Measurements from ENCODE around the gene RNU7-1. TPM values are rescaled to one million over a fixed set of nuclear protein-coding genes. Genes with fewer than 3 reads are reported as not detected.

The RNU7-1 gene
- total and polyA plus RNA-seq, 9 of the 15 experiments (the other 6 are each of a cell fraction or from before 2014, with no cell fraction given): not detected

- TF ChIP-seq ZEB2 (IDR thresholded peaks at IDR 0.05) (peak; percentile 45; the same call in 1 of the 2 replicates), NONO (IDR thresholded peaks at IDR 0.05; ENCODE audit: low read depth in 2 of 2, low read length in 1 of 2) (peak in 1 of 2 experiments; percentile 96; a peak in 2 of 4 replicates), RNF2 (IDR thresholded peaks at IDR 0.05) (peak; percentile 60), CHAMP1 (IDR thresholded peaks at IDR 0.05) (no peak), EZH2 (IDR thresholded peaks at IDR 0.05; ENCODE audit: borderline replicate concordance, low read depth, low read length) (no peak), MTA3 (IDR thresholded peaks at IDR 0.05; ENCODE audit: borderline replicate concordance) (peak; percentile 58; the same call in 1 of the 2 replicates), TOE1 (IDR thresholded peaks at IDR 0.05; ENCODE audit: borderline replicate concordance) (no peak), TOE1 (CRISPR knock-in tag; IDR thresholded peaks at IDR 0.05; ENCODE audit: borderline replicate concordance, low read depth) (no peak), POU5F1 (IDR thresholded peaks at IDR 0.05; ENCODE audit: borderline replicate concordance, low read depth, low read length, partially characterized antibody) (no peak), KLF6 (CRISPR knock-in tag; IDR thresholded peaks at IDR 0.05; ENCODE audit: borderline replicate concordance) (no peak), NFATC3 (IDR thresholded peaks at IDR 0.05) (no peak), ZNF324 (CRISPR knock-in tag; IDR thresholded peaks at IDR 0.05) (no peak), RBM34 (IDR thresholded peaks at IDR 0.05; ENCODE audit: borderline replicate concordance, insufficient read depth, low read length) (no peak), ZBTB12 (CRISPR knock-in tag; IDR thresholded peaks at IDR 0.05) (0 out of 2 replicates have a peak, but pooled peaks have one; percentile 4), ZNF707 (CRISPR knock-in tag; conservative IDR thresholded peaks at IDR 0.05) (no peak), KAT8 (IDR thresholded peaks at IDR 0.05; ENCODE audit: low read depth) (no peak), HDGF (IDR thresholded peaks at IDR 0.05) (no peak), KLF10 (CRISPR knock-in tag; IDR thresholded peaks at IDR 0.05) (no peak), KDM1A (IDR thresholded peaks at IDR 0.05) (no peak), ZNF699 (CRISPR knock-in tag; IDR thresholded peaks at IDR 0.05; ENCODE audit: insufficient replicate concordance) (no peak), ARID1B (IDR thresholded peaks at IDR 0.05) (peak; percentile 19; the same call in 1 of the 2 replicates), SP1 (CRISPR knock-in tag; IDR thresholded peaks at IDR 0.05) (no peak; the same call in 1 of the 2 replicates), SMAD4 (CRISPR knock-in tag; conservative IDR thresholded peaks at IDR 0.05) (0 out of 2 replicates have a peak, but pooled peaks have one; percentile 48), PHB (CRISPR knock-in tag; IDR thresholded peaks at IDR 0.05) (no peak), FOXK1 (CRISPR knock-in tag; IDR thresholded peaks at IDR 0.05; ENCODE audit: borderline replicate concordance) (peak; percentile 51; the same call in 1 of the 2 replicates), SAP30 (IDR thresholded peaks at IDR 0.05; ENCODE audit: borderline replicate concordance, insufficient read depth, low read depth, low read length, poor library complexity, severe bottlenecking) (no peak)
- TF ChIP-seq, protein P1, sequence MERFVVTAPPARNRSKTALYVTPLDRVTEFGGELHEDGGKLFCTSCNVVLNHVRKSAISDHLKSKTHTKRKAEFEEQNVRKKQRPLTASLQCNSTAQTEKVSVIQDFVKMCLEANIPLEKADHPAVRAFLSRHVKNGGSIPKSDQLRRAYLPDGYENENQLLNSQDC (CRISPR knock-in tag; IDR thresholded peaks at IDR 0.05): no peak
These were observed 968 bp downstream of the RNU7-1 start (continued) for GRCh38 chr12:6944381-6945186.

Measured in K562 (cell line).